Left ventricle myocardium inferior (tissue), 1 donor: ENCODE data around the gene MAOB. TPM values are rescaled to one million over a fixed set of nuclear protein-coding genes. Genes with fewer than 3 reads are reported as not detected.

Source experiments
- DNase-seq: peaks from one replicate; pipeline ENCODE4 v3.0.0-alpha.2; 2020
- H3K27ac ChIP-seq: fragments of 200-600 bp; replicated peaks from 2 replicates; pipeline ENCODE4 v1.8.0; 2021
- H3K27me3 ChIP-seq: fragments of 200-600 bp; 2 replicates; pipeline ENCODE4 v1.8.0; 2021; ENCODE audit warnings: low read depth
- H3K36me3 ChIP-seq: fragments of 200-600 bp; 2 replicates; pipeline ENCODE4 v1.8.0; 2021
- H3K4me1 ChIP-seq: fragments of 200-600 bp; 2 replicates; pipeline ENCODE4 v1.8.0; 2021
- H3K4me3 ChIP-seq: fragments of 200-600 bp; 2 replicates; pipeline ENCODE4 v1.8.0; 2021; ENCODE audit warnings: mild to moderate bottlenecking, moderate library complexity
- H3K9me3 ChIP-seq: fragments of 200-600 bp; replicated peaks from 2 replicates; pipeline ENCODE4 v1.8.0; 2021
- intact Hi-C: fragments of 100-400 bp; cut with micrococcal nuclease; formaldehyde crosslinking; loops from one replicate; pipeline ENCODE4 v1.11.0; 2022
- total RNA-seq: library from RNA; stranded (reverse); fragmentation: NEBNext Ultra II Directional; extraction: Animal tissue kit (Norgen Biotek cat#: 25700); gene quantifications from one replicate; pipeline ENCODE4 v1.2.1, GENCODE V29; 2021
- TF ChIP-seq, protein P1 (sequence below): fragments of 200-600 bp; IDR thresholded peaks from 2 replicates; pipeline ENCODE4 v1.8.0; 2021; ENCODE audit warnings: antibody characterized with exemption, mild to moderate bottlenecking, borderline replicate concordance
- donor health status: DM: no; HTN: yes; CAD: no; lungs with severe emphysema.

The MAOB gene
- total RNA-seq, 1 donor from 2014 or later, result 157 TPM

DNA sequence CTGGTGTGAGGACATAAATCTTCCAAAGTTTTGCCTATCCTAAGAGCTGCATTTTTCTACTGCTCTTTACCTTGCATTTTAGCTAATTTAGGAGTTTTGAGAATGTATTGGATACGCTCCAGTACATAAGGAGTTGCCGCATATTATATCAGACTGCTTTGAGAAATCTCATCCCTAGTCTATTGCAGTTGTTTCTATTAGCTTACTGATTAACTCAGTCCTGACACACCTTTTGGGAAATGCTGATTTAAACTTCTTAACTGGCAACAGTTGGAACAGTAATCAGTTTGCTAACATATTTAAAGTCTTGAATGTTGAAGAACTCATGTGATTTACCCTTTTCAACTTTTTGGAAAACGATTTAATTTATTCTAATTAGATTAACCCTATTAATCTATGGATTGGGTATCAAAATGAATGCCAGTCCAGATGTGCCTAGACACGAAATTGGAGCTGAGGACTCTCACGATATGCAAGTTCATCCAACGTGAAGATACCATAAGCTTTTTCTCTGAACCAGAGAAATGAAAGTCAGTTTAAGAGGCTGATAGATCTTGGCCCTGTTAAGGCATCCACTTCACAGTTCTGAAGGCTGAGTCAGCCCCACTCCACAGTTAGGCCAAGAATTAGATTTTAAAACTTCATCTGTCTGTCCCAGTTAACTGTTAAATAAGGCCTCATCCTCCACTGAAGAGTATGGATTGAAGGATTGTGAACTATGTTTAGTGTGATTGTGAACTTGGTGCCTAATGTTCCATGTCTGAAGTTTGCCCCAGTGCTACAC, 136.1 kb downstream of the MAOB start:
- no peaks in the 10 kb centered on the region for H3K27me3 ChIP-seq
- TF ChIP-seq, protein P1, sequence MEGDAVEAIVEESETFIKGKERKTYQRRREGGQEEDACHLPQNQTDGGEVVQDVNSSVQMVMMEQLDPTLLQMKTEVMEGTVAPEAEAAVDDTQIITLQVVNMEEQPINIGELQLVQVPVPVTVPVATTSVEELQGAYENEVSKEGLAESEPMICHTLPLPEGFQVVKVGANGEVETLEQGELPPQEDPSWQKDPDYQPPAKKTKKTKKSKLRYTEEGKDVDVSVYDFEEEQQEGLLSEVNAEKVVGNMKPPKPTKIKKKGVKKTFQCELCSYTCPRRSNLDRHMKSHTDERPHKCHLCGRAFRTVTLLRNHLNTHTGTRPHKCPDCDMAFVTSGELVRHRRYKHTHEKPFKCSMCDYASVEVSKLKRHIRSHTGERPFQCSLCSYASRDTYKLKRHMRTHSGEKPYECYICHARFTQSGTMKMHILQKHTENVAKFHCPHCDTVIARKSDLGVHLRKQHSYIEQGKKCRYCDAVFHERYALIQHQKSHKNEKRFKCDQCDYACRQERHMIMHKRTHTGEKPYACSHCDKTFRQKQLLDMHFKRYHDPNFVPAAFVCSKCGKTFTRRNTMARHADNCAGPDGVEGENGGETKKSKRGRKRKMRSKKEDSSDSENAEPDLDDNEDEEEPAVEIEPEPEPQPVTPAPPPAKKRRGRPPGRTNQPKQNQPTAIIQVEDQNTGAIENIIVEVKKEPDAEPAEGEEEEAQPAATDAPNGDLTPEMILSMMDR, result no peak
- no peak overlapping the region for H3K4me3 ChIP-seq
- H3K27ac ChIP-seq, result no peak overlapping the region
- DNase-seq, result no peak
- H3K9me3 ChIP-seq, result no peaks in the 10 kb centered on the region
- H3K4me1 ChIP-seq, result peaks cover 21% of the 10 kb centered on the region
- intact Hi-C loops, result loop anchor here (5.0 to 10.0 kb wide), 2 partner anchors 91 to 169 kb away; partner anchors contain the start of gene MAOA
- peaks cover 5% of the 10 kb centered on the region for H3K36me3 ChIP-seq

DNA sequence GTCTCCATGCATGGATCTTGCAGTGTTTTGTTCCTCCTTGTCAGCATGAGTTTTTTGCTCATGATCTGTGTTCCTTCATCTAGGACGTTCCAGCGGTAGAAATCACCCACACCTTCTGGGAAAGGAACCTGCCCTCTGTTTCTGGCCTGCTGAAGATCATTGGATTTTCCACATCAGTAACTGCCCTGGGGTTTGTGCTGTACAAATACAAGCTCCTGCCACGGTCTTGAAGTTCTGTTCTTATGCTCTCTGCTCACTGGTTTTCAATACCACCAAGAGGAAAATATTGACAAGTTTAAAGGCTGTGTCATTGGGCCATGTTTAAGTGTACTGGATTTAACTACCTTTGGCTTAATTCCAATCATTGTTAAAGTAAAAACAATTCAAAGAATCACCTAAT, 138.0 kb downstream of the MAOB start:
- Histone ChIP-seq H3K4me1 (peaks cover 31% of the 10 kb centered on the region), H3K27me3 (no peaks in the 10 kb centered on the region), H3K36me3 (peaks cover 5% of the 10 kb centered on the region), H3K9me3 (no peaks in the 10 kb centered on the region), H3K4me3 (no peak overlapping the region), H3K27ac (no peak overlapping the region)
- DNase-seq, result no peak
- intact Hi-C loops, result loop anchor here (10.0 kb wide), 1 partner anchor 89 kb away; the partner anchor contains the start of gene MAOA
- TF ChIP-seq, protein P1, result no peak

DNA sequence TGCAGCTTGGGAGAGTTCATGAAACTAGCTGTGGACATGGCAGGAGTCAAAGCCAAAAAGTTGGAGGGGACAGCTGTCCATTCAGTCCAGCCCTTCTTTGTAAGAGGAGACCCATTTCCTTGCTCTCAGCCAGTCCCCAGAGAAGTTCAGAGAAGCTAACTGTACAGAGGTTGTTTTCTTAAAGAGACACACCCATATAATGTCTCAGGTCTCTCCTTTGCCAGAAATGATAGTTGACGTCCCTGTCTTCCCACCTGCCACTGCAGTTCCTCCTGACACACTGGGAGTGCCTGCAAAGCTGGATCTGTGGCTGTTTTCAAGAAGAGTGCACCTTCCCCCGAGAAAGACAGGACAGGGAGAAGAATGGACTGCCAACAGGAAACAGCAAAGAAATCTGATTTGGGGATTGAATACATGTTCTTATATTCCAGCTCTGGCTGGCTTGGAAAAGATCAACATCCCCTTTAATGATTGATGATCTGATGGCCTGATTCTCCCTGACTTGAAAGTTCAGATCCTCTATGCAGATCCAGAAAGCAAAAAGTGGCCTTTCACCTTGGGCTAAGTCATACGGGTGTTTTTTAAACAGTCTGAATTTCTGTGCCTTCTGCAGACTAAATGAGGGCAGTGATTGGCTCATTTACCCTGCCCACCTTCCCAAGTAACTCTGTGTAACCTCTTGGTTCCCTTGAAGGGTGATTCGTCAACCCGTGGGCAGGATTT, 139.0 kb downstream of the MAOB start:
- intact Hi-C loops, result loop anchor here (10.0 kb wide), 1 partner anchor 88 kb away; the partner anchor contains the start of gene MAOA
- peak overlapping the region; percentile 73 for H3K27ac ChIP-seq

DNA sequence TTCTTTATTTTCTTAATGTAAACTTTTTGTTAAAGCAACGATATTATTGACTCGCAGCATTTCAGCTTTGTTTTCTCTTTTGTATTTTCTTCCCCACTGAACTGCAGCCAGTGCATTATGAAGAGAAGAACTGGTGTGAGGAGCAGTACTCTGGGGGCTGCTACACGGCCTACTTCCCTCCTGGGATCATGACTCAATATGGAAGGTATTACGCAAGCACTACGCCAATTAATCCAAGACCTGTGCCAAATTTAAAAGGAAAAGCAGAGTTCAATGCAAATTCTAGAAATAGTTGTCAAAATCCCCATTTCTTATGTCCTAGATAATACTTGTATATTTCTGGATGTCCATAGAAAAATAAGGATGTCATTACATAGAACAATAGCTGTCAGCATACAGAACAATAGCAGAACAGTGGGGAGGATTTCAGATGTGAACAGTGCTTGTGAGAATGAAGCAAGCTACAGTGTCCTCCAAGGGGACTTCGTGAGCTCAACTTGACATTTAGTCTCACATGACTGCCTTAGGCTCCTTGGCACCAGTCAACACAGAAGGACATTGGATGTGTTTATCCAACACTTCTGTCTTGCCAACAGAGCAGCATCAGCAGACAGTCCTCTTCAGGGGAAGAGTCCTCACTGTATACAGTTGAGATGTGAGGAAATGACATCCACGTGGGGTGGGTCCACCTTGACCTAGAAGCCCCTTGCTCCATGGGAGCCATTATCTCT, 140.2 kb downstream of the MAOB start:
- intact Hi-C loops, result loop anchor here (10.0 kb wide), 1 partner anchor 87 kb away; the partner anchor contains the start of gene MAOA

More for the DNA sequence above, 139.0 kb downstream of the MAOB start:
- TF ChIP-seq, protein P1, result no peak
- no peaks in the 10 kb centered on the region for H3K27me3 ChIP-seq
- no peak for DNase-seq
- H3K9me3 ChIP-seq, result no peaks in the 10 kb centered on the region
- peaks cover 31% of the 10 kb centered on the region for H3K4me1 ChIP-seq
- H3K36me3 ChIP-seq, result peaks cover 5% of the 10 kb centered on the region
- no peak overlapping the region for H3K4me3 ChIP-seq

More for the DNA sequence above, 140.2 kb downstream of the MAOB start:
- Histone ChIP-seq H3K4me1 (peaks cover 31% of the 10 kb centered on the region), H3K4me3 (no peak overlapping the region), H3K27me3 (no peaks in the 10 kb centered on the region), H3K36me3 (peaks cover 5% of the 10 kb centered on the region), H3K9me3 (no peaks in the 10 kb centered on the region), H3K27ac (peak overlapping the region; percentile 73)
- no peak for DNase-seq
- TF ChIP-seq, protein P1, result no peak
